Measurements from ENCODE around the gene LRRC3C. TPM values are rescaled to one million over a fixed set of nuclear protein-coding genes. Genes with fewer than 3 reads are reported as not detected.

Gene LRRC3C
- total and polyA plus RNA-seq, 9 donors = 0.18 TPM; not detected in 8

GRCh38 chr17:39973496-39973895 is 46.0 kb downstream of the LRRC3C start:
- Histone ChIP-seq H3K27me3 (ENCODE audit: control insufficient read depth, insufficient read depth, low read length) (peaks cover 40% of the 10 kb centered on the region), H3K4me1 (ENCODE audit: control insufficient read depth, insufficient read depth, low read length) (no peaks in the 10 kb centered on the region), H3K27ac (ENCODE audit: low read length) (no peak overlapping the region), H3K4me3 (ENCODE audit: low read length) (no peak overlapping the region), H3K9me3 (replicated peaks; ENCODE audit: control insufficient read depth, low read depth, low read length) (no peaks in the 10 kb centered on the region), H3K36me3 (ENCODE audit: control insufficient read depth, insufficient read depth, low read length) (no peaks in the 10 kb centered on the region)
- WGBS (ENCODE audit: insufficient coverage) = 71% methylated on average over 2 of the region's 2 CpGs
- DNase-seq = no peak

- Histone ChIP-seq H3K9me3 (replicated peaks; ENCODE audit: control insufficient read depth, low read depth, low read length) (no peaks in the 10 kb centered on the region), H3K27ac (ENCODE audit: low read length) (no peak overlapping the region), H3K36me3 (ENCODE audit: control insufficient read depth, insufficient read depth, low read length) (no peaks in the 10 kb centered on the region), H3K4me3 (ENCODE audit: low read length) (no peak overlapping the region), H3K27me3 (ENCODE audit: control insufficient read depth, insufficient read depth, low read length) (peaks cover 35% of the 10 kb centered on the region), H3K4me1 (ENCODE audit: control insufficient read depth, insufficient read depth, low read length) (peaks cover 2% of the 10 kb centered on the region)
- no peak for DNase-seq
- WGBS (ENCODE audit: insufficient coverage) = 50% methylated on average over 1 of the region's 5 CpGs
These were observed 46.9 kb downstream of the LRRC3C start for GRCh38 chr17:39974433-39974832.

- no peak overlapping the region for H3K27ac ChIP-seq (ENCODE audit: low read length)
- H3K4me3 ChIP-seq (ENCODE audit: low read length) = no peak overlapping the region
- 30% methylated on average over 2 of the region's 4 CpGs for WGBS (ENCODE audit: insufficient coverage)
- peaks cover 7% of the 10 kb centered on the region for H3K4me1 ChIP-seq (ENCODE audit: control insufficient read depth, insufficient read depth, low read length)
- H3K9me3 ChIP-seq (replicated peaks; ENCODE audit: control insufficient read depth, low read depth, low read length) = no peaks in the 10 kb centered on the region
- peaks cover 27% of the 10 kb centered on the region for H3K27me3 ChIP-seq (ENCODE audit: control insufficient read depth, insufficient read depth, low read length)
- no peak for DNase-seq
- H3K36me3 ChIP-seq (ENCODE audit: control insufficient read depth, insufficient read depth, low read length) = no peaks in the 10 kb centered on the region
These were observed 48.3 kb downstream of the LRRC3C start for GRCh38 chr17:39975801-39976200.

- no peak overlapping the region for H3K27ac ChIP-seq (ENCODE audit: low read length)
- no CpG with 5 or more reads among the region's 5 CpGs for WGBS (ENCODE audit: insufficient coverage)
- H3K9me3 ChIP-seq (replicated peaks; ENCODE audit: control insufficient read depth, low read depth, low read length) = no peaks in the 10 kb centered on the region
- DNase-seq = no peak
- no peak overlapping the region for H3K4me3 ChIP-seq (ENCODE audit: low read length)
- peaks cover 16% of the 10 kb centered on the region for H3K27me3 ChIP-seq (ENCODE audit: control insufficient read depth, insufficient read depth, low read length)
- peaks cover 4% of the 10 kb centered on the region for H3K36me3 ChIP-seq (ENCODE audit: control insufficient read depth, insufficient read depth, low read length)
- peaks cover 12% of the 10 kb centered on the region for H3K4me1 ChIP-seq (ENCODE audit: control insufficient read depth, insufficient read depth, low read length)
These were observed 51.6 kb downstream of the LRRC3C start for GRCh38 chr17:39979016-39979670.

- no peak for DNase-seq
- Histone ChIP-seq H3K4me1 (ENCODE audit: control insufficient read depth, insufficient read depth, low read length) (peaks cover 12% of the 10 kb centered on the region), H3K36me3 (ENCODE audit: control insufficient read depth, insufficient read depth, low read length) (peaks cover 12% of the 10 kb centered on the region), H3K27me3 (ENCODE audit: control insufficient read depth, insufficient read depth, low read length) (peaks cover 13% of the 10 kb centered on the region), H3K4me3 (ENCODE audit: low read length) (peak overlapping the region; percentile 86), H3K27ac (ENCODE audit: low read length) (peak overlapping the region; percentile 91), H3K9me3 (replicated peaks; ENCODE audit: control insufficient read depth, low read depth, low read length) (no peaks in the 10 kb centered on the region)
- WGBS (ENCODE audit: insufficient coverage) = 0% methylated on average over 8 of the region's 10 CpGs
These were observed 52.4 kb downstream of the LRRC3C start for GRCh38 chr17:39979893-39980350.

- peaks cover 12% of the 10 kb centered on the region for H3K27me3 ChIP-seq (ENCODE audit: control insufficient read depth, insufficient read depth, low read length)
- peak within 1 kb of the TSS; percentile 91 for H3K27ac ChIP-seq (ENCODE audit: low read length)
- peak within 1 kb of the TSS; percentile 86 for H3K4me3 ChIP-seq (ENCODE audit: low read length)
- under 1% methylated on average over 71 of the region's 84 CpGs for WGBS (ENCODE audit: insufficient coverage)
- peaks cover 18% of the 10 kb centered on the region for H3K36me3 ChIP-seq (ENCODE audit: control insufficient read depth, insufficient read depth, low read length)
- DNase-seq = peak; percentile 100
- H3K9me3 ChIP-seq (replicated peaks; ENCODE audit: control insufficient read depth, low read depth, low read length) = no peaks in the 10 kb centered on the region
- peaks cover 12% of the 10 kb centered on the region for H3K4me1 ChIP-seq (ENCODE audit: control insufficient read depth, insufficient read depth, low read length)
These were observed 53.0 kb downstream of the LRRC3C start, which contains the start of gene PSMD3 for GRCh38 chr17:39980351-39981206. Gene PSMD3 (plus strand): TSS chr17:39980807. CDS start chr17:39980971, 164 bp downstream.

- Histone ChIP-seq H3K4me1 (ENCODE audit: control insufficient read depth, insufficient read depth, low read length) (peaks cover 12% of the 10 kb centered on the region), H3K27me3 (ENCODE audit: control insufficient read depth, insufficient read depth, low read length) (peaks cover 8% of the 10 kb centered on the region), H3K36me3 (ENCODE audit: control insufficient read depth, insufficient read depth, low read length) (peaks cover 25% of the 10 kb centered on the region), H3K4me3 (ENCODE audit: low read length) (peak overlapping the region; percentile 86), H3K27ac (ENCODE audit: low read length) (peak overlapping the region; percentile 86), H3K9me3 (replicated peaks; ENCODE audit: control insufficient read depth, low read depth, low read length) (no peaks in the 10 kb centered on the region)
- 0% methylated on average over 11 of the region's 15 CpGs for WGBS (ENCODE audit: insufficient coverage)
- peak; percentile 39 for DNase-seq
These were observed 53.7 kb downstream of the LRRC3C start for GRCh38 chr17:39981207-39981741.

GRCh38 chr17:39981766-39982375 is 54.3 kb downstream of the LRRC3C start:
- 50% methylated on average over 3 of the region's 7 CpGs for WGBS (ENCODE audit: insufficient coverage)
- H3K4me1 ChIP-seq (ENCODE audit: control insufficient read depth, insufficient read depth, low read length) = peaks cover 12% of the 10 kb centered on the region
- DNase-seq = no peak
- H3K4me3 ChIP-seq (ENCODE audit: low read length) = peak overlapping the region; percentile 86
- peaks cover 31% of the 10 kb centered on the region for H3K36me3 ChIP-seq (ENCODE audit: control insufficient read depth, insufficient read depth, low read length)
- H3K9me3 ChIP-seq (replicated peaks; ENCODE audit: control insufficient read depth, low read depth, low read length) = no peaks in the 10 kb centered on the region
- H3K27ac ChIP-seq (ENCODE audit: low read length) = peak overlapping the region; percentile 86
- H3K27me3 ChIP-seq (ENCODE audit: control insufficient read depth, insufficient read depth, low read length) = peaks cover 5% of the 10 kb centered on the region

- no peaks in the 10 kb centered on the region for H3K4me1 ChIP-seq (ENCODE audit: control insufficient read depth, insufficient read depth, low read length)
- no peaks in the 10 kb centered on the region for H3K9me3 ChIP-seq (replicated peaks; ENCODE audit: control insufficient read depth, low read depth, low read length)
- H3K27ac ChIP-seq (ENCODE audit: low read length) = no peak overlapping the region
- peaks cover 95% of the 10 kb centered on the region for H3K36me3 ChIP-seq (ENCODE audit: control insufficient read depth, insufficient read depth, low read length)
- whole genome bisulfite sequencing (ENCODE audit: insufficient coverage) = 97% methylated on average over 7 of the region's 11 CpGs
- no peaks in the 10 kb centered on the region for H3K27me3 ChIP-seq (ENCODE audit: control insufficient read depth, insufficient read depth, low read length)
- DNase-seq = no peak
- H3K4me3 ChIP-seq (ENCODE audit: low read length) = no peak overlapping the region
These were observed 60.8 kb downstream of the LRRC3C start for GRCh38 chr17:39988206-39988810.
